GM19238 (cell line): ENCODE measurements around the gene SPACA1.
"Not testable (repeated sequence)": the region's sequence is repeated elsewhere in the genome, so short reads cannot be mapped to it uniquely, and the experiment has no call there.

ENCODE experiments used
- DNase-seq: peaks from one replicate; pipeline ENCODE4 v3.0.0; 2011; ENCODE audit warnings: low spot score; ENCODE audit not compliant: insufficient read length

Gene SPACA1

DNA sequence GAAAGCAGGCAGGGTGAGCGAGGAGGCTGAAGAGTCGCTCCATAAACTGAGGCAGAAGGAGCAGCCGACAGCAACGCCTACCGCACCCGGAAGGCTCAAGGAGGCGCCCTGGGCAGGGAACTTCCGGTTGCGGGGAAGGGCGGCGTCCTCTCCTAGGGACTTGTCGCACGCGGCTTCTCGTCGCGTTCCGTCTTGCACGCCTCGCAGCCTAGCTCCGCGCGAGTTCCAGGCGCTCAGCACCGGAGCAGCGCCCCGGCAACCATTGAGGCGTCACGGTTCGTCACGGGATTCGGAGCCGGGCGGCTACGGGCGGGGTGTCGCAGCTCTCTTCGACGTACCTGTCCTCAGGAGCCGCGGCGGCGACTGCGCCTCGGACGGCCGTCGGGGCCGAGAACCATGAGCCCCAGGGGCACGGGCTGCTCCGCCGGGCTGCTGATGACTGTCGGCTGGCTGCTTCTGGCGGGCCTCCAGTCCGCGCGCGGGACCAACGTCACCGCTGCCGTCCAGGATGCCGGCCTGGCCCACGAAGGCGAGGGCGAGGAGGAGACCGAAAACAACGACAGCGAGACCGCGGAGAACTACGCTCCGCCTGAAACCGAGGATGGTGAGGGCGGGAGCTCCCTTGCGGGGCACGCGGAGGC is at the start of gene SPACA1:
TSS of gene SPACA1 (plus strand) at position 332 of the 641 bp plus-strand sequence. CDS start at position 397, 65 bp downstream.
- DNase-seq, result no peak

- no peak for DNase-seq
Measured at GRCh38 chr6:88000713-88001112, 46.9 kb upstream of the SPACA1 start.

GRCh38 chr6:88001279-88001678 is 46.4 kb upstream of the SPACA1 start:
- DNase-seq, result not testable (repeated sequence)

DNA sequence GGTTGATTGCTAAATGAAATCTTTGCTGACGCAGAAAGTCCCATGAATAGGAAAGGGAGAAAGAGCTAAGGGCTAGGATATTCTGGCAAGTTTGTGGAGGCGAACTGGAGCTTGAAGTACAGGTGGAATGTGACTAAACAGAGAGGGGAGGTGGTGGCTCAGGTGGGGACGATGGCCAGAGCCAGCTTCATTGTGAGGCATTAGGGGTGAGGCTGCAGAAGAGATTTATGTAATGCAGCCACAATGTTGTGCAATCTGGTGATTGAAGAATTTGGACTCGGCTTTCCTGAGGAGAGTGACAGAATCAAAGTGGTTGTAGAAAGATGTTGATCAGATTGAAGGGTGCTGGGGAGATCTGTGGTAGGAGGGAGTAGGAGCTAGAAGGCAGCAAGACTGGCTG is 42.9 kb upstream of the SPACA1 start:
- no peak for DNase-seq

DNA sequence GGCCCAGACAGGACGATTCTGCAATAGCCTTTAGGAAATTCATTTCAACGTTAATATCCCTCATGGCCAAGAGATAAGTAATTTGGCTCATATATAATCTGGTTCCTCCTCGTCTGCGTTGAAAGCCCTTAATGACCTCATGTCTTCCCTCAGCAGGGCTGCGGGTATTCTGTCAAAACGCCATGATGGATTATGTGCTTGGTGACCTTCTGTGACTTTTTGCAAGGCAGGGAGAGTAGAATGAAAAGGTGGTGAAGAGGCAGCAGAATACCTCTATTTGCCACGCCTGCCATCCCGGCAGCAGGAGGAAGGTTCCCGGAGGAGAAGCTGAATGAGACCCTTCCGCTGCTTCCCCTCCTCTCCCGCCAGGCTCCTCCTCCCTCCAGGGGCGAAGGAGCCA is 41.1 kb upstream of the SPACA1 start:
- DNase-seq, result no peak

GRCh38 chr6:88008411-88008810 is 39.2 kb upstream of the SPACA1 start:
- DNase-seq, result no peak

DNA sequence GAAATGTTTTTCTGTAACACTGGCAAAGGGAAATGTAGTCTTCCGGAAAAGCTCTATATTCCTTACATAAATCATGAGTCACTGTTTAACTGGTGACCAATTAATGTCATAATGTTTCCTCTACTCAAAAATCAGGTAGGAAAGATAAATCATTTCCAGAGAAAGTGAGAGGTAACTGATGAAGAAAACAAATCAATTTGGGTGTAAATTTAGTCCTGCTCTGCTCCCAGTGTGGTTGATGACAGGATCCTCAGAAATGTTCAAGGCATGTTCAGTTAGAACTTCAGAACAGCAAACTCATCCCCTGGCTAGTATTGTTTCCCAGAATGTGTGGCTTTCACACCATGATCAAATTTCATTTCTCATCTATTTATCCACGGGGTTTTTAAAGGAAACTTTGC is 38.8 kb upstream of the SPACA1 start:
- no peak for DNase-seq

- peak; percentile 5 for DNase-seq
Measured at GRCh38 chr6:88013015-88013414, 34.6 kb upstream of the SPACA1 start.

GRCh38 chr6:88013554-88013953 is 34.1 kb upstream of the SPACA1 start:
- DNase-seq, result no peak

GRCh38 chr6:88020439-88020838 is 27.2 kb upstream of the SPACA1 start:
- no peak for DNase-seq

- no peak for DNase-seq
Measured at GRCh38 chr6:88024696-88025095, 22.9 kb upstream of the SPACA1 start.

- no peak for DNase-seq
Measured at GRCh38 chr6:88031550-88031949, 16.1 kb upstream of the SPACA1 start.

GRCh38 chr6:88044530-88044929 is 3.1 kb upstream of the SPACA1 start:
- no peak for DNase-seq

DNA sequence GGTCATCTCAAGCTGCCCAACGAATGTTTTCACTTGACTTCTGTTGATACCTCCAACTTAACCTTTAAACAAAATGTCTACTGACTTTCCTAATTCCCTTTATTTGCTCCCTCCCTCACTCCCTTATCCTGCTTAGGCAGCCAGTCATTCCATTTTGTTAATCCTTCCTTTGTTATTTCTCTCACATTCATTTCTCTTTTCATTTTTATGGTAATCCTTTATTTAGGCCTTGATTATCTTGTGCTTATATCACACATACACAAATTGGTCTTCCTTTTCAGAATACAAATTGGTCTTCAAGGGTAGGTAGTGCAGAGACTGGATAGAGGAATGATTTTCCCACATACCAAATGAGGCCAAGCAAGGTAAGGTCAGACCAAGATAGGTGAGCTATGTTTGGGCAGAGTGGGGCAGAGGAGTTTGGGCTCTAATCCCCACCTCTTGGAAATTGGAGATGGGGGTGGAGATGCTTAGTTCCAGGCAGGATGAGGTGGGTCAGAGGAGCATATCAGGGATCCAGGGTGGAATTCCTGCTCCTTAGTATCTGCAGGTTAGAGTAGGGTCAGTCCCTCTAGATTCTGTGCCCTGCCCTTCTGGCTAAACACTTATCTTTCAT is 2.0 kb upstream of the SPACA1 start:
- DNase-seq, result no peak

- DNase-seq, result no peak
Measured at GRCh38 chr6:88048578-88048977, 937 bp downstream of the SPACA1 start.

DNA sequence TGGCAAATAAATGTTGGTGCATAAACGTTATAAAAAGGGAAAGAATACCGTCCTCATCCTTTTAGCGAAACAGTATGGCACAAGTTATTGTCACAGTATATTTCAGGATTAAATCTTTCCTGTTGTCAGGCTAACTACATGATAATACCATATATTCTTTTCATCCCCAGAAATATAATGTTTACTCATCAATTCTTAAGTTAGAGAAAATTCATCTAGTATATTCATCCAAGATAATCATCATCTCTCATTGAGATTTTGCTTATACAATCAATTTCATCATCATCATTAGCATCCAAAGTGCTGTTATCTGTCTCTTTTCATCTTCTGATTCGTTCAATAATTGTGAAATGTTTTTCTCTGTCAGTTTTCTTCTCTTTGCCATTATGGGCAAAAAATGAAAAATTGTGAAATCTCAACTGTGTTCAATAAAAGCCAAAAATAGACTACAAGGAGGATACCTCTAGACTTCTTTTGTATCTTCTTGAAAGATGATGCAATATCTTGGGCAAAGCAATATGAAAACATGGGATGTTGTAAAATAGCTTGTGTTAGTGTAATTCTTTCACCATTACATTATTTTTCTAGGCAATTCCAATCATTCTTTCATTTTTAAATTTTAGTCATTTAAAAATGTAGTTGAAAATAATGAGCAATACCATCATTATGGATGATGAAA is 2.6 kb downstream of the SPACA1 start:
- no peak for DNase-seq

DNA sequence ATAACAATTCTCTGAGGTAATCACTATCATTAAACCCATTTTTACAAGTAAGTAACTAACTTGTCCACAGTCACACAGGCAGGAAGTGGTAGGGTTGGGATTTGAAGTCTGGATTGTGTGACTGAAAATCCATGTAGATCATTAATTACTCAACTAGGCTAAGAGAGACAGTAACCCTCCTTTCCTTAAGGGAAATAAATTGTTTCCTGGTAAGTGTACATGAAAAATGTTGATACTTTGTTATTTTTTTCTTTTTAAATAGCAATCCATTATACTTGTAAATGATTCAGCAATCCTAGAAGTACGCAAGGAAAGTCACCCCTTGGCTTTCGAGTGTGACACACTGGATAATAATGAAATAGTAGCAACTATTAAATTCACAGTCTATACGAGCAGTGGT is 11.6 kb downstream of the SPACA1 start:
- no peak for DNase-seq

GRCh38 chr6:88062376-88062775 is 14.7 kb downstream of the SPACA1 start:
- DNase-seq, result no peak

GRCh38 chr6:88072462-88072861 is 24.8 kb downstream of the SPACA1 start:
- DNase-seq, result no peak

GRCh38 chr6:88074791-88075190 is 27.1 kb downstream of the SPACA1 start:
- no peak for DNase-seq

- no peak for DNase-seq
Measured at GRCh38 chr6:88077305-88077704, 29.7 kb downstream of the SPACA1 start.

DNA sequence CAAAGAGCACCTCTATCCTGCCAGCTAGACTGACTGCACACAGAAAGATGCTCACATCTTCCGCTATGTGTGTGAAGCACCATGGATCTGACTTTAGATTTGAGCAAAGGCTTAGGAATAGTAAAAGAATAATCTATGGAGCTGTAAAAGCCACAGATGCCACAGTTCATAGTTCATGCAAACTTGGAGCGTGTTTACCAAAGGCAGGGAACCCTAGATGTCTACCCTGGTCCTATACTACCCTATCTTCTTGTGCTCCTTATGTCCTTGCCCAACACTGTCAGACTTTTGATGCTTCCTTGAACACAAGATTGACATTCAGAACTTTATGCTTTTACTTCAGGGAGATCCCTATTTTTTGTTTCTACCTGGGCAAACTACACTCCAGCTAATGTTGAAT is 39.2 kb downstream of the SPACA1 start:
- DNase-seq, result no peak

GRCh38 chr6:88089708-88090107 is 42.1 kb downstream of the SPACA1 start:
- DNase-seq, result no peak
